IMR-90 (cell line): ENCODE results near the gene MRPS16. TPM values are rescaled to one million over a fixed set of nuclear protein-coding genes. Genes with fewer than 3 reads are reported as not detected.

Experiments used
- ATAC-seq: fragments of 200-7000 bp; cut with Tn5 transposase; 2 replicates; pipeline ENCODE4 v1.9.1; 2020; ENCODE audit warnings: low read depth, mild to moderate bottlenecking, moderate library complexity
- BruUV-seq: library from RNA; stranded (reverse); fragments of 400-500 nt; replicated peaks from 2 replicates; lab custom pipeline; 2021; lab: Mats Ljungman, UMichigan
- CTCF ChIA-PET: fragments of 300-600 bp; formaldehyde crosslinking; extraction: SDS; loops from one replicate; lab custom pipeline; 2021; ENCODE audit warnings: antibody characterized with exemption; lab: Yijun Ruan, JAX
- POLR2A ChIA-PET: fragments of 300-600 bp; sonication (Branson Sonifier 250); formaldehyde crosslinking; loops from one replicate; lab custom pipeline; 2022; ENCODE audit warnings: antibody characterized with exemption; ENCODE audit not compliant: unreplicated experiment; lab: Charles Lee
- DNase-seq: peaks from one replicate; pipeline ENCODE4 v3.0.0; 2013
- H2AFZ ChIP-seq: replicated peaks from 2 replicates; pipeline ENCODE3; 2013; ENCODE audit warnings: low read length, mild to moderate bottlenecking; ENCODE audit not compliant: poor library complexity
- H2AK5ac ChIP-seq: 2 replicates; pipeline ENCODE4 v1.6.1; 2013; ENCODE audit warnings: low read depth, low read length, inconsistent platforms
- H2AK9ac ChIP-seq: replicated peaks from 2 replicates; pipeline ENCODE3; 2013; ENCODE audit warnings: mild to moderate bottlenecking, low read depth, low read length, moderate library complexity; ENCODE audit not compliant: poor library complexity
- H2BK120ac ChIP-seq: 2 replicates; pipeline ENCODE4 v1.6.1; 2013; ENCODE audit warnings: low read depth, low read length, inconsistent platforms
- H2BK15ac ChIP-seq: 3 replicates; pipeline ENCODE4 v1.6.1; 2013; ENCODE audit warnings: low read depth, low read length, inconsistent platforms
- H2BK20ac ChIP-seq: 2 replicates; pipeline ENCODE4 v1.6.1; 2013; ENCODE audit warnings: low read depth, mild to moderate bottlenecking, inconsistent platforms, low read length, moderate library complexity
- H2BK5ac ChIP-seq: 2 replicates; pipeline ENCODE4 v1.6.1; 2013; ENCODE audit warnings: mild to moderate bottlenecking, low read depth, low read length, inconsistent platforms; ENCODE audit not compliant: poor library complexity, severe bottlenecking
- H3K14ac ChIP-seq: replicated peaks from 2 replicates; pipeline ENCODE4 v1.6.1; 2013; ENCODE audit warnings: low read depth, low read length, inconsistent platforms
- H3K18ac ChIP-seq: 2 replicates; pipeline ENCODE4 v1.6.1; 2013; ENCODE audit warnings: low read depth, low read length, control low read depth
- H3K23ac ChIP-seq: 2 replicates; pipeline ENCODE4 v1.6.1; 2013; ENCODE audit warnings: low read depth, low read length, inconsistent platforms
- H3K27ac ChIP-seq: 2 replicates; pipeline ENCODE4 v1.5.1; 2013; ENCODE audit warnings: mild to moderate bottlenecking, control low read depth, low read length; ENCODE audit not compliant: insufficient read depth
- H3K27me3 ChIP-seq: 2 replicates; pipeline ENCODE4 v1.6.1; 2013; ENCODE audit warnings: low read length; ENCODE audit not compliant: control insufficient read depth, insufficient read depth
- H3K36me3 ChIP-seq: 2 replicates; pipeline ENCODE4 v1.6.1; 2013; ENCODE audit warnings: low read length, mixed read lengths; ENCODE audit not compliant: control insufficient read depth, insufficient read depth
- H3K4ac ChIP-seq: 2 replicates; pipeline ENCODE4 v1.6.1; 2013; ENCODE audit warnings: low read depth, low read length, inconsistent platforms
- H3K4me1 ChIP-seq: 2 replicates; pipeline ENCODE4 v1.6.1; 2013; ENCODE audit warnings: low read length, mixed read lengths; ENCODE audit not compliant: control insufficient read depth, insufficient read depth
- H3K4me2 ChIP-seq: 2 replicates; pipeline ENCODE4 v1.6.1; 2013; ENCODE audit warnings: low read depth, mild to moderate bottlenecking, control low read depth, low read length, moderate library complexity
- H3K4me3 ChIP-seq: 2 replicates; pipeline ENCODE4 v1.5.1; 2013; ENCODE audit warnings: low read depth, mild to moderate bottlenecking, control low read depth, low read length, moderate library complexity; ENCODE audit not compliant: insufficient read depth
- H3K56ac ChIP-seq: 2 replicates; pipeline ENCODE4 v1.6.1; 2013; ENCODE audit warnings: low read length, inconsistent platforms; ENCODE audit not compliant: insufficient read depth; ENCODE audit errors: extremely low read depth
- H3K79me1 ChIP-seq, 2 experiments: 2 replicates each; pipeline ENCODE4 v1.6.1; 2013; ENCODE audit warnings: low read length in 2 of 2, inconsistent platforms in 1 of 2, low read depth in 1 of 2
- H3K9ac ChIP-seq: 2 replicates; pipeline ENCODE4 v1.6.1; 2013; ENCODE audit warnings: low read depth, low read length, control low read depth
- H3K9me1 ChIP-seq: 2 replicates; pipeline ENCODE4 v1.6.1; 2013; ENCODE audit warnings: low read length, inconsistent platforms; ENCODE audit not compliant: insufficient read depth
- H3K9me3 ChIP-seq: 2 replicates; pipeline ENCODE4 v1.6.1; 2013; ENCODE audit warnings: low read length; ENCODE audit not compliant: control insufficient read depth, insufficient read depth
- H4K20me1 ChIP-seq: 2 replicates; pipeline ENCODE4 v1.6.1; 2013; ENCODE audit warnings: low read length, inconsistent platforms; ENCODE audit not compliant: insufficient read depth
- H4K5ac ChIP-seq: 2 replicates; pipeline ENCODE4 v1.6.1; 2013; ENCODE audit warnings: mild to moderate bottlenecking, low read depth, low read length, control low read depth
- H4K8ac ChIP-seq, 2 experiments: 2 replicates each; pipeline ENCODE4 v1.6.1; 2013; ENCODE audit warnings: low read depth in 2 of 2, low read length in 2 of 2, control low read depth in 1 of 2, inconsistent platforms in 1 of 2
- H4K91ac ChIP-seq: 2 replicates; pipeline ENCODE4 v1.6.1; 2013; ENCODE audit warnings: low read depth, low read length, inconsistent platforms; ENCODE audit not compliant: insufficient read depth
- BHLHE40 ChIP-seq: fragments of 150-350 bp; IDR thresholded peaks from 2 replicates; pipeline ENCODE4 v1.6.1; 2016; ENCODE audit warnings: mild to moderate bottlenecking, low read depth, low read length
- CEBPB ChIP-seq: IDR thresholded peaks from 2 replicates; pipeline ENCODE4 v1.6.1; 2012; ENCODE audit warnings: low read depth, low read length, improper control_type of control experiment
- CHD1 ChIP-seq: IDR thresholded peaks from 2 replicates; pipeline ENCODE4 v1.6.1; 2012; ENCODE audit warnings: low read depth, low read length, improper control_type of control experiment
- FOS ChIP-seq: fragments of 150-350 bp; IDR thresholded peaks from 2 replicates; pipeline ENCODE4 v1.6.1; 2016; ENCODE audit warnings: low read depth, low read length
- MAZ ChIP-seq: IDR thresholded peaks from 2 replicates; pipeline ENCODE4 v1.6.1; 2012; ENCODE audit warnings: low read depth, mild to moderate bottlenecking, low read length, improper control_type of control experiment, moderate library complexity, borderline replicate concordance
- MXI1 ChIP-seq: IDR thresholded peaks from 2 replicates; pipeline ENCODE4 v1.6.1; 2012; ENCODE audit warnings: low read depth, mild to moderate bottlenecking, low read length, moderate library complexity, borderline replicate concordance
- NFE2L2 ChIP-seq: fragments of 150-350 bp; IDR thresholded peaks from 2 replicates; pipeline ENCODE4 v1.6.1; 2016; ENCODE audit warnings: low read depth, mild to moderate bottlenecking, low read length
- POLR2A ChIP-seq: IDR thresholded peaks from 2 replicates; pipeline ENCODE4 v1.6.1; 2012; ENCODE audit warnings: mild to moderate bottlenecking, low read depth, low read length
- RAD21 ChIP-seq: IDR thresholded peaks from 2 replicates; pipeline ENCODE4 v1.6.1; 2012; ENCODE audit warnings: low read length, improper control_type of control experiment
- SMC3 ChIP-seq: fragments of 150-350 bp; IDR thresholded peaks from 2 replicates; pipeline ENCODE4 v1.6.1; 2016; ENCODE audit warnings: low read depth, mild to moderate bottlenecking, antibody characterized with exemption, low read length, moderate library complexity
- WGBS, 2 experiments: methylation state at CpG; one replicate each; pipeline versions ENCODE4 v1.1.5 to v1.1.7; 2013; ENCODE audit warnings: missing lambda C conversion rate in 2 of 2; ENCODE audit not compliant: insufficient read length in 1 of 2; ENCODE audit errors: extremely low coverage in 2 of 2; 5-methylcytosine and 5-hydroxymethylcytosine counted together
- dilution Hi-C: fragments of 300-500 bp; cut with HindIII; formaldehyde crosslinking; loops from one replicate; pipeline ENCODE4 v1.14.3; 2018; ENCODE audit warnings: low sequenced_read_pairs; ENCODE audit not compliant: unreplicated experiment
- in situ Hi-C: fragments of 300-500 bp; cut with MboI; formaldehyde crosslinking; loops from 3 replicates; pipeline ENCODE4 v1.14.3; 2019; ENCODE audit warnings: low sequenced_read_pairs, inconsistent platforms, mixed read lengths
- intact Hi-C: fragments of 100-400 bp; cut with micrococcal nuclease; formaldehyde crosslinking; loops from 2 replicates; pipeline ENCODE4 v1.10.0; 2022
- polyA plus RNA-seq, 3 experiments: library from polyadenylated mRNA; depleted of rRNA; stranded (reverse); fragments of >200 nt; gene quantifications; 2 replicates each; pipeline ENCODE4 v1.2.3, GENCODE V29; 2012; ENCODE audit warnings: low replicate concordance in 1 of 3
- total RNA-seq: library from RNA; depleted of rRNA; stranded (reverse); fragments of >200 nt; gene quantifications from 2 replicates; pipeline ENCODE4 v1.2.3, GENCODE V29; 2012
- TF ChIP-seq, protein P1 (sequence below): fragments of 150-350 bp; IDR thresholded peaks from 2 replicates; pipeline ENCODE4 v1.6.1; 2017; ENCODE audit warnings: mild to moderate bottlenecking, antibody characterized with exemption, low read length, low read depth
- TF ChIP-seq, protein P2 (sequence below): conservative IDR thresholded peaks from 2 replicates; pipeline ENCODE4 v1.5.1; 2012; ENCODE audit warnings: mild to moderate bottlenecking, low read depth, low read length, improper control_type of control experiment
- TF ChIP-seq, protein P3 (sequence below): fragments of 150-350 bp; IDR thresholded peaks from 2 replicates; pipeline ENCODE4 v1.6.1; 2016; ENCODE audit warnings: low read depth, mild to moderate bottlenecking, low read length, moderate library complexity, borderline replicate concordance

MRPS16 gene
- total and polyA plus RNA-seq, 2 of the 4 experiments (the other 2 are of a cell fraction), result 45.3 to 62.4 TPM

DNA sequence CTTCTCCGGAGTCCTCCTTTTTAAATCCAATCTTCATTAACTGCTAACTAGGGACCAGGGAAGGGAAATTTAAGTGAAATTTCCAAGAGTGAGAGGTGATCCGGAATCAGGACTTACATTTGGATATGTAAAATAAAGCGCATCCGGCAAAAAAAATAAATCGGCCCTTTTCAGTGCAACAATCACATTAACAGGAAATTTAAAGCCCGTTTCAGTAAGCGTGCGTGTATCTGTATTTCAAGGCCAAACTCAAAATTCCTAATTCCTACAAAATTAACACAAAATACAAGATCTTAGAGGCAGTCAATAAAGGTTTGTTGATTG, 6.2 kb downstream of the MRPS16 start:
- peaks cover 7% of the 10 kb centered on the region for H3K4me1 ChIP-seq
- DNase-seq (no peak), ATAC-seq (no peak)
- dilution Hi-C loops (no loop called here), in situ Hi-C loops (no loop called here), intact Hi-C loops (no loop called here)
- H2AK5ac ChIP-seq, result no peak overlapping the region; the same call in 1 of the 2 replicates
- peak overlapping the region; percentile 28 for H2BK5ac ChIP-seq
- no peak overlapping the region for H2AK9ac ChIP-seq
- H3K36me3 ChIP-seq, result peaks cover 18% of the 10 kb centered on the region
- POLR2A ChIA-PET, result no interaction called here
- H4K5ac ChIP-seq, result no peak overlapping the region; the same call in 1 of the 2 replicates
- H4K8ac ChIP-seq, result peak overlapping the region; percentile 81 to 85
- peak overlapping the region; percentile 81 for H3K14ac ChIP-seq
- no CpG with 5 or more reads among the region's 8 CpGs for WGBS, 2 experiments
- no peaks in the 10 kb centered on the region for H3K27me3 ChIP-seq
- H4K91ac ChIP-seq, result no peak overlapping the region
- no peak overlapping the region for H2BK20ac ChIP-seq
- no peaks in the 10 kb centered on the region for H3K9me3 ChIP-seq
- H4K20me1 ChIP-seq, result no peaks in the 10 kb centered on the region
- H3K4ac ChIP-seq, result peak overlapping the region; percentile 70; the same call in 1 of the 2 replicates
- CTCF ChIA-PET, result no interaction called here
- no peak overlapping the region for H2BK15ac ChIP-seq
- no peak overlapping the region; the same call in 1 of the 2 replicates for H3K18ac ChIP-seq
- H3K9me1 ChIP-seq, result no peaks in the 10 kb centered on the region; the same call in 1 of the 2 replicates
- no peak overlapping the region for H2BK120ac ChIP-seq
- H3K23ac ChIP-seq, result peak overlapping the region; percentile 97; the same call in 1 of the 2 replicates
- peak overlapping the region; percentile 83 for H3K56ac ChIP-seq
- peak overlapping the region; percentile 88 for H3K4me3 ChIP-seq
- BruUV-seq, result no TSS peak
- peak overlapping the region; percentile 88 for H2AFZ ChIP-seq
- TF ChIP-seq, protein P1, sequence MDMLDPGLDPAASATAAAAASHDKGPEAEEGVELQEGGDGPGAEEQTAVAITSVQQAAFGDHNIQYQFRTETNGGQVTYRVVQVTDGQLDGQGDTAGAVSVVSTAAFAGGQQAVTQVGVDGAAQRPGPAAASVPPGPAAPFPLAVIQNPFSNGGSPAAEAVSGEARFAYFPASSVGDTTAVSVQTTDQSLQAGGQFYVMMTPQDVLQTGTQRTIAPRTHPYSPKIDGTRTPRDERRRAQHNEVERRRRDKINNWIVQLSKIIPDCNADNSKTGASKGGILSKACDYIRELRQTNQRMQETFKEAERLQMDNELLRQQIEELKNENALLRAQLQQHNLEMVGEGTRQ, result no peak
- TF ChIP-seq POLR2A (no peak), FOS (no peak), NFE2L2 (no peak), MAZ (no peak), SMC3 (no peak), CHD1 (no peak), RAD21 (no peak), MXI1 (no peak), CEBPB (no peak), BHLHE40 (no peak)
- TF ChIP-seq, protein P2, sequence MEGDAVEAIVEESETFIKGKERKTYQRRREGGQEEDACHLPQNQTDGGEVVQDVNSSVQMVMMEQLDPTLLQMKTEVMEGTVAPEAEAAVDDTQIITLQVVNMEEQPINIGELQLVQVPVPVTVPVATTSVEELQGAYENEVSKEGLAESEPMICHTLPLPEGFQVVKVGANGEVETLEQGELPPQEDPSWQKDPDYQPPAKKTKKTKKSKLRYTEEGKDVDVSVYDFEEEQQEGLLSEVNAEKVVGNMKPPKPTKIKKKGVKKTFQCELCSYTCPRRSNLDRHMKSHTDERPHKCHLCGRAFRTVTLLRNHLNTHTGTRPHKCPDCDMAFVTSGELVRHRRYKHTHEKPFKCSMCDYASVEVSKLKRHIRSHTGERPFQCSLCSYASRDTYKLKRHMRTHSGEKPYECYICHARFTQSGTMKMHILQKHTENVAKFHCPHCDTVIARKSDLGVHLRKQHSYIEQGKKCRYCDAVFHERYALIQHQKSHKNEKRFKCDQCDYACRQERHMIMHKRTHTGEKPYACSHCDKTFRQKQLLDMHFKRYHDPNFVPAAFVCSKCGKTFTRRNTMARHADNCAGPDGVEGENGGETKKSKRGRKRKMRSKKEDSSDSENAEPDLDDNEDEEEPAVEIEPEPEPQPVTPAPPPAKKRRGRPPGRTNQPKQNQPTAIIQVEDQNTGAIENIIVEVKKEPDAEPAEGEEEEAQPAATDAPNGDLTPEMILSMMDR, result no peak
- TF ChIP-seq, protein P3, sequence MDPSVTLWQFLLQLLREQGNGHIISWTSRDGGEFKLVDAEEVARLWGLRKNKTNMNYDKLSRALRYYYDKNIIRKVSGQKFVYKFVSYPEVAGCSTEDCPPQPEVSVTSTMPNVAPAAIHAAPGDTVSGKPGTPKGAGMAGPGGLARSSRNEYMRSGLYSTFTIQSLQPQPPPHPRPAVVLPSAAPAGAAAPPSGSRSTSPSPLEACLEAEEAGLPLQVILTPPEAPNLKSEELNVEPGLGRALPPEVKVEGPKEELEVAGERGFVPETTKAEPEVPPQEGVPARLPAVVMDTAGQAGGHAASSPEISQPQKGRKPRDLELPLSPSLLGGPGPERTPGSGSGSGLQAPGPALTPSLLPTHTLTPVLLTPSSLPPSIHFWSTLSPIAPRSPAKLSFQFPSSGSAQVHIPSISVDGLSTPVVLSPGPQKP, result no peak
- H3K4me2 ChIP-seq, result peak overlapping the region; percentile 95
- H3K27ac ChIP-seq, result peak overlapping the region; percentile 77
- H3K79me1 ChIP-seq, result peaks cover 17 to 39% of the 10 kb centered on the region in 2 experiments
- peak overlapping the region; percentile 83 for H3K9ac ChIP-seq
